Effector memory CD4-positive, alpha-beta T cell (primary cell): ENCODE measurements around the gene TRAFD1.

Experiments
- DNase-seq, 3 donors: peaks; one replicate each; pipeline ENCODE4 v3.0.0-alpha.2; 2020
- H3K27ac ChIP-seq: 2 replicates; pipeline ENCODE4 v1.7.0; 2013; ENCODE audit warnings: mild to moderate bottlenecking, low read length, moderate library complexity; ENCODE audit not compliant: insufficient read depth, poor library complexity, severe bottlenecking
- H3K27me3 ChIP-seq: replicated peaks from 2 replicates; pipeline ENCODE4 v1.7.0; 2013; ENCODE audit warnings: mild to moderate bottlenecking, low read length; ENCODE audit not compliant: insufficient read depth, control insufficient read depth, poor library complexity, severe bottlenecking
- H3K36me3 ChIP-seq: 2 replicates; pipeline ENCODE4 v1.7.0; 2013; ENCODE audit warnings: mild to moderate bottlenecking, low read length, moderate library complexity; ENCODE audit not compliant: control insufficient read depth, insufficient read depth
- H3K4me1 ChIP-seq: 2 replicates; pipeline ENCODE4 v1.7.0; 2013; ENCODE audit warnings: low read length, mild to moderate bottlenecking; ENCODE audit not compliant: control insufficient read depth, insufficient read depth, poor library complexity, severe bottlenecking
- H3K4me3 ChIP-seq: 2 replicates; pipeline ENCODE4 v1.7.0; 2013; ENCODE audit warnings: low read length, low read depth, mild to moderate bottlenecking; ENCODE audit not compliant: insufficient read depth, poor library complexity, severe bottlenecking
- H3K9me3 ChIP-seq: 2 replicates; pipeline ENCODE4 v1.7.0; 2013; ENCODE audit warnings: mild to moderate bottlenecking, low read length, moderate library complexity; ENCODE audit not compliant: control insufficient read depth

The TRAFD1 gene

GRCh38 chr12:112131686-112132085 lies 6.3 kb downstream of the TRAFD1 start:
- Histone ChIP-seq H3K27me3 (no peaks in the 10 kb centered on the region), H3K9me3 (no peaks in the 10 kb centered on the region), H3K4me3 (no peak overlapping the region), H3K27ac (peak overlapping the region; percentile 63), H3K36me3 (peaks cover 20% of the 10 kb centered on the region), H3K4me1 (peaks cover 29% of the 10 kb centered on the region)
- DNase-seq: no peak

DNA sequence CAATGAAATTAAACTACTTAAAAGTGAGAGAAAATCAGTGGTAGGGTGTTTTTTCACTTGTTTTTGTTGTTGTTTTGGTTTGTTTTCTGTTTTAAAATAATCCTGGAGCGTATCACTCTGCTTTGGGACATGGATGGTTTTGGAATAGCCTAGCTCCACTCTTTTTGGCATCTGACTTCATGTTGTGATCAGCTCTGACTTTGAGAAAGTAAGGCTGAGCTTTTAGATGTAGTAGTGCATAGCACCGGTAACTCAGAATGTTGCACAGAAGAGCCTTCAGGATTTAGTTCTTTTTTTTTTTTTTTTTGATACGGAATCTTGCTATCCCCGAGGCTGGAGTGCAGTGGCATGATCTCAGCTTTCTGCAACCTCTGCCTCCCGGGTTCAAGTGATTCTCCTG lies 8.1 kb downstream of the TRAFD1 start:
- Histone ChIP-seq H3K36me3 (peaks cover 29% of the 10 kb centered on the region), H3K27me3 (no peaks in the 10 kb centered on the region), H3K9me3 (no peaks in the 10 kb centered on the region)

GRCh38 chr12:112134731-112135130 lies 9.4 kb downstream of the TRAFD1 start:
- H3K4me1 ChIP-seq: peaks cover 17% of the 10 kb centered on the region
- H3K27ac ChIP-seq: no peak overlapping the region
- H3K4me3 ChIP-seq: no peak overlapping the region
- no peaks in the 10 kb centered on the region for H3K9me3 ChIP-seq
- H3K36me3 ChIP-seq: peaks cover 38% of the 10 kb centered on the region
- H3K27me3 ChIP-seq: no peaks in the 10 kb centered on the region
- no peak for DNase-seq

More for the DNA sequence above, 8.1 kb downstream of the TRAFD1 start:
- Histone ChIP-seq H3K4me3 (no peak overlapping the region), H3K27ac (no peak overlapping the region), H3K4me1 (peaks cover 25% of the 10 kb centered on the region)
- DNase-seq: no peak

GRCh38 chr12:112140728-112141127 lies 15.4 kb downstream of the TRAFD1 start:
- Histone ChIP-seq H3K4me3 (no peak overlapping the region), H3K27ac (no peak overlapping the region), H3K36me3 (peaks cover 73% of the 10 kb centered on the region), H3K27me3 (no peaks in the 10 kb centered on the region), H3K4me1 (no peaks in the 10 kb centered on the region), H3K9me3 (no peaks in the 10 kb centered on the region)
- no peak for DNase-seq

- Histone ChIP-seq H3K27ac (no peak overlapping the region), H3K9me3 (no peaks in the 10 kb centered on the region), H3K27me3 (no peaks in the 10 kb centered on the region), H3K4me3 (no peak overlapping the region), H3K36me3 (peaks cover 75% of the 10 kb centered on the region), H3K4me1 (no peaks in the 10 kb centered on the region)
- no peak for DNase-seq
Observed at GRCh38 chr12:112146123-112146522, 20.8 kb downstream of the TRAFD1 start.

DNA sequence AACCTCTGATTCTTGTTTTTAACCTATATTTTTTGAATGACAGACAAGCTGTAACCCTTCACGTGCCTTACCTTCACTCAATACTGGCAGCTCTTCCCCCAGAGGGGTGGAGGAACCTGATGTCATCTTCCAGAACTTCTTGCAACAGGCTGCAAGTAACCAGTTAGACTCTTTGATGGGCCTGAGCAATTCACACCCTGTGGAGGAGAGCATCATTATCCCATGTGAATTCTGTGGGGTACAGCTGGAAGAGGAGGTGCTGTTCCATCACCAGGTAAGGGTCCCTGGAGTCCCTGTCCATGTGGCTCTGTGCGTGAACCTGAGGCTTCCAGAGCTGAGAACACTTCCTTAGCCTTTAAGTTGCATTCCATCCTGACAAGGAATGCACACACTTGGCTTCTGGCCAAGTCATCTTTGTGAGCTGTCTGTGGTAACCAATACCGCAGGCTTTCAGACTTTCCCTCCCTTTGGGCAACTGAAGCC lies 22.7 kb downstream of the TRAFD1 start:
- Histone ChIP-seq H3K4me1 (no peaks in the 10 kb centered on the region), H3K27me3 (no peaks in the 10 kb centered on the region), H3K36me3 (peaks cover 81% of the 10 kb centered on the region), H3K27ac (no peak overlapping the region), H3K4me3 (no peak overlapping the region), H3K9me3 (no peaks in the 10 kb centered on the region)
- DNase-seq: no peak

- DNase-seq: no peak
- Histone ChIP-seq H3K4me3 (no peak overlapping the region), H3K36me3 (peaks cover 84% of the 10 kb centered on the region), H3K4me1 (no peaks in the 10 kb centered on the region), H3K27me3 (no peaks in the 10 kb centered on the region), H3K27ac (no peak overlapping the region), H3K9me3 (no peaks in the 10 kb centered on the region)
Observed at GRCh38 chr12:112149596-112149995, 24.2 kb downstream of the TRAFD1 start.

DNA sequence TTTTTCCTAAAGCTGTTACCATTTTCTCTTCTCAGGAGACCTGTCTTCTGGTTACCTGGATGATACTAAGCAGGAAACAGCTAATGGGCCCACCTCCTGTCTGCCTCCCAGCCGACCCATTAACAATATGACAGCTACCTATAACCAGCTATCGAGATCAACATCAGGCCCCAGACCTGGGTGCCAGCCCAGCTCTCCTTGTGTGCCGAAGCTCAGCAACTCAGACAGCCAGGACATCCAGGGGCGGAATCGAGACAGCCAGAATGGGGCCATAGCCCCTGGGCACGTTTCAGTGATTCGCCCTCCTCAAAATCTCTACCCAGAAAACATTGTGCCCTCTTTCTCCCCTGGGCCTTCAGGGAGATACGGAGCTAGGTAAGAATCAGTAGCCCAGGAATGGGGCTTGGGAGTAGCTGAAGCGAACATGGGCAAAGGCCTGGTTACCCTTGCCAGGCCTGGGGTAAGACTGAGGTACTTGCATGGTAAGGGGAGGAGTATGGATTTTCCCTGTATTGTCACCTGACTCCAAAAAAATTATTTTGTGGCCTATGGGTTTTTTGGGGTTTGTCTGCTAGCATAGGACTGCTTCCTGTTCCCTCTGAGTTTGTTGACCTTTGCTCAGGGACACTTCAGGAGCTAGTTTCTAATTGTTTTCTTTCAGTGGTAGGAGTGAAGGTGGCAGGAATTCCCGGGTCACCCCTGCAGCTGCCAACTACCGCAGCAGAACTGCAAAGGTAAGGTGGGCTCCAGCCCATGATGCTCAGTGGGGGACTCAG lies 26.6 kb downstream of the TRAFD1 start:
- no peak overlapping the region for H3K4me3 ChIP-seq
- no peaks in the 10 kb centered on the region for H3K27me3 ChIP-seq
- no peak overlapping the region for H3K27ac ChIP-seq
- H3K9me3 ChIP-seq: no peaks in the 10 kb centered on the region
- H3K4me1 ChIP-seq: no peaks in the 10 kb centered on the region
- DNase-seq: no peak
- H3K36me3 ChIP-seq: peaks cover 67% of the 10 kb centered on the region

DNA sequence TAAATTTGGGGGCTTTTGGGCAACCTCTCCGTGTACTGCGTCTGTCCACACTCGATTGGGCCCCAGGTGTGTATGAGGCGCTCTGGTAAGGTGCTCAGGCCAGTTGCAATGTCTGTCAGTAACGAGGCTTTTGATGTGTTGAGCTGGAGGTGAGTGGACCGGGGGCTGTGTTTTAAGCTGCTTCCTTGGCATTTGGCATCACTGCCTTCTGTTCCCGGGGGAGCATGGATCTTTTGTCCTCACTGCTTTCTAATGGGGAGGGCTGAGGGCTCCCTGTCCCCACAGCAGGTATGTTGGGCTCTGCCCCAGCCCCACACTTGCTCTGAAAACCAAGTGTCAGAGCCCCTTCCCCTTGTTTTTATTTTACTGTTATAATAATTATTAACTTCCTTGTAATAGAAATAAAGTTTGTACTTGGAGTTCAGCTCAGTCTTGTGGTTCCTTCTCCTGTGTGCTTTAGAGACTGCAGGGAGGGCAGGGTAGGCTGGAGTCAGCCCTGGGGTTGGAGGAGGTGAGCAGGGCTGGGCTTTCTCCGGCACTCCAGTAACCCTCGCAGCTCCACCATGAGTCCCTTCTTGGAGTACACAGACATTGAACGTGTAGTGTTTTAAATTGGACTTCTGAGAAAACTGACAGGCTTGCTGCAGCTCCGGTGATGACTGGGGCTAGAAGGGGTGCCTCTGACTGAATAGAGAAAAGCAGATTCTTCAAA lies 28.0 kb downstream of the TRAFD1 start:
- peaks cover 57% of the 10 kb centered on the region for H3K36me3 ChIP-seq
- no peak overlapping the region for H3K4me3 ChIP-seq
- no peak for DNase-seq
- no peak overlapping the region for H3K27ac ChIP-seq
- no peaks in the 10 kb centered on the region for H3K27me3 ChIP-seq
- H3K4me1 ChIP-seq: peaks cover 3% of the 10 kb centered on the region
- H3K9me3 ChIP-seq: no peaks in the 10 kb centered on the region

DNA sequence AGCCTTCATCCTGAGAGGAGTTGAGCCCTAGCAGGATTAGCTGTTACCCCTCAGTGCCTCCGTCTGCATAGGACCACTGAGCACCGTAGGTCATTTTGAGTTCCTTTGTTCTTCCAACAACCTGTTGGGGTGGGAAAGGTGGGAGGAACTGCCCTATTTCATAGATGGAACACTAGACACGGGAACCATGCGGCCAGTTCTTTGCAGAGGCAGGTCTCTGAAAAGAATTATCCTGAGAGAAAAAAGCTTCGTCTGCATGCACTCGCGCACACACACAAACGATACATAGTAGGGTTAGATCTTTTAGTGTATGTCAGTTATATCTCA lies 28.5 kb downstream of the TRAFD1 start:
- H3K27ac ChIP-seq: no peak overlapping the region
- peaks cover 53% of the 10 kb centered on the region for H3K36me3 ChIP-seq
- H3K9me3 ChIP-seq: no peaks in the 10 kb centered on the region
- no peak overlapping the region for H3K4me3 ChIP-seq
- H3K4me1 ChIP-seq: peaks cover 7% of the 10 kb centered on the region
- DNase-seq: no peak
- no peaks in the 10 kb centered on the region for H3K27me3 ChIP-seq
